AG04450 (cell line): ENCODE measurements around the gene SPTBN2. TPM values are rescaled to one million over a fixed set of nuclear protein-coding genes. Genes with fewer than 3 reads are reported as not detected.

Source experiments
- CTCF ChIA-PET: fragments of 300-600, 350-600 bp; formaldehyde crosslinking; extraction: SDS; loops from one replicate; lab custom pipeline; 2022; ENCODE audit warnings: antibody characterized with exemption, inconsistent platforms; lab: Charles Lee
- POLR2A ChIA-PET: fragments of 350-600 bp; formaldehyde crosslinking; extraction: SDS; loops from one replicate; lab custom pipeline; 2021; ENCODE audit warnings: antibody characterized with exemption, inconsistent platforms; lab: Yijun Ruan, JAX
- DNase-seq: peaks from one replicate; pipeline ENCODE4 v3.0.0-alpha.2; 2011; ENCODE audit warnings: low read depth, low spot score
- H3K27ac ChIP-seq: one replicate; pipeline ENCODE4 v1.5.1; 2012; ENCODE audit warnings: low read depth, low read length, control low read depth
- H3K27me3 ChIP-seq: one replicate; pipeline ENCODE4 v1.6.0; 2012; ENCODE audit warnings: low read length; ENCODE audit not compliant: control insufficient read depth, insufficient read depth
- H3K4me3 ChIP-seq: 2 replicates; pipeline ENCODE4 v1.5.1; 2011; ENCODE audit warnings: mild to moderate bottlenecking, low read depth, low read length, control low read depth
- H3K9me3 ChIP-seq: 2 replicates; pipeline ENCODE4 v1.5.1; 2012; ENCODE audit warnings: low read length; ENCODE audit not compliant: control insufficient read depth, insufficient read depth
- polyA plus RNA-seq: library from polyadenylated mRNA; depleted of rRNA; stranded (reverse); fragments of >200 nt; gene quantifications from 2 replicates; pipeline ENCODE4 v1.2.3, GENCODE V29; 2011
- TF ChIP-seq, protein P1 (sequence below): IDR thresholded peaks from 2 replicates; pipeline ENCODE4 v1.5.1; 2011; ENCODE audit warnings: low read depth, low read length, control low read depth, inconsistent platforms

SPTBN2 gene
- polyA plus RNA-seq, 1 experiment, result 0.09 TPM

DNA sequence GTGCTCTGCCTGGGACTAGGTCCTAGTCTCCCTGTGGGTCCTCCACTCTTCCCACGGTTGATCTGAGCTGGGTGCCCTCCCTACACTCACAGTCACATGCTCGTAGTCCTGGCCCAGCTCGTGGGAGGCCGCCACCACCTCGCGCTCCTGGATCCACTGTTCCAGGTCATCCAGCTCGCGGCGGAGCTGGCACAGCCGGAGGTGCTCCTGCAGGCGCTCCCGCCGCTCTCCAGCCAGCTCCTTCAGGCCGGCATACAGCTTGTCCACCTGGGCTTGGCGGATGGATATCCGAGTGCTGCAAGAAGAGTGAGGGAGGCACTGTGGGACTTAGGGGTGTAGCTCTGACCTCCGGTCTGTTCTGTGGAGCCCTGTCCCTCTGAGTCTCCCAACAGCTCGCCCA, 36.6 kb downstream of the SPTBN2 start:
- TF ChIP-seq, protein P1, sequence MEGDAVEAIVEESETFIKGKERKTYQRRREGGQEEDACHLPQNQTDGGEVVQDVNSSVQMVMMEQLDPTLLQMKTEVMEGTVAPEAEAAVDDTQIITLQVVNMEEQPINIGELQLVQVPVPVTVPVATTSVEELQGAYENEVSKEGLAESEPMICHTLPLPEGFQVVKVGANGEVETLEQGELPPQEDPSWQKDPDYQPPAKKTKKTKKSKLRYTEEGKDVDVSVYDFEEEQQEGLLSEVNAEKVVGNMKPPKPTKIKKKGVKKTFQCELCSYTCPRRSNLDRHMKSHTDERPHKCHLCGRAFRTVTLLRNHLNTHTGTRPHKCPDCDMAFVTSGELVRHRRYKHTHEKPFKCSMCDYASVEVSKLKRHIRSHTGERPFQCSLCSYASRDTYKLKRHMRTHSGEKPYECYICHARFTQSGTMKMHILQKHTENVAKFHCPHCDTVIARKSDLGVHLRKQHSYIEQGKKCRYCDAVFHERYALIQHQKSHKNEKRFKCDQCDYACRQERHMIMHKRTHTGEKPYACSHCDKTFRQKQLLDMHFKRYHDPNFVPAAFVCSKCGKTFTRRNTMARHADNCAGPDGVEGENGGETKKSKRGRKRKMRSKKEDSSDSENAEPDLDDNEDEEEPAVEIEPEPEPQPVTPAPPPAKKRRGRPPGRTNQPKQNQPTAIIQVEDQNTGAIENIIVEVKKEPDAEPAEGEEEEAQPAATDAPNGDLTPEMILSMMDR, result no peak
- H3K9me3 ChIP-seq, result no peaks in the 10 kb centered on the region; the same call in 1 of the 2 replicates
- ChIA-PET POLR2A (interaction anchor here (0.7 kb wide), 1 partner anchor 10 kb away, joined by 3 read pairs; no protein-coding TSS in a partner anchor), CTCF (interaction anchor here (0.5 to 2.5 kb wide), 3 partner anchors 11 to 190 kb away, joined by 3 to 23 read pairs (median 6); no protein-coding TSS in a partner anchor)
- no peaks in the 10 kb centered on the region for H3K27me3 ChIP-seq
- DNase-seq, result no peak
- H3K4me3 ChIP-seq, result no peak overlapping the region
- no peak overlapping the region for H3K27ac ChIP-seq

- Histone ChIP-seq H3K27me3 (no peaks in the 10 kb centered on the region), H3K27ac (no peak overlapping the region), H3K9me3 (no peaks in the 10 kb centered on the region; the same call in 1 of the 2 replicates), H3K4me3 (no peak overlapping the region)
- POLR2A ChIA-PET, result interaction anchor here (0.5 kb wide), 1 partner anchor 14 kb away, joined by 4 read pairs; the partner anchor contains the start of gene RBM4B
- CTCF ChIA-PET, result interaction anchor here (1.3 to 1.7 kb wide), 2 partner anchors 12 to 143 kb away, joined by 6 read pairs; no protein-coding TSS in a partner anchor
- no peak for DNase-seq
- TF ChIP-seq, protein P1, result no peak
Observed at GRCh38 chr11:66691311-66691980, 37.6 kb downstream of the SPTBN2 start.

- Histone ChIP-seq H3K27me3 (no peaks in the 10 kb centered on the region), H3K4me3 (no peak overlapping the region), H3K9me3 (no peaks in the 10 kb centered on the region; the same call in 1 of the 2 replicates), H3K27ac (no peak overlapping the region)
- TF ChIP-seq, protein P1, result no peak
- DNase-seq, result no peak
- CTCF ChIA-PET, result interaction anchor here (1.3 to 1.7 kb wide), 2 partner anchors 11 to 144 kb away, joined by 6 read pairs; no protein-coding TSS in a partner anchor
- POLR2A ChIA-PET, result no interaction called here
Observed at GRCh38 chr11:66689661-66690590, 39.1 kb downstream of the SPTBN2 start.

DNA sequence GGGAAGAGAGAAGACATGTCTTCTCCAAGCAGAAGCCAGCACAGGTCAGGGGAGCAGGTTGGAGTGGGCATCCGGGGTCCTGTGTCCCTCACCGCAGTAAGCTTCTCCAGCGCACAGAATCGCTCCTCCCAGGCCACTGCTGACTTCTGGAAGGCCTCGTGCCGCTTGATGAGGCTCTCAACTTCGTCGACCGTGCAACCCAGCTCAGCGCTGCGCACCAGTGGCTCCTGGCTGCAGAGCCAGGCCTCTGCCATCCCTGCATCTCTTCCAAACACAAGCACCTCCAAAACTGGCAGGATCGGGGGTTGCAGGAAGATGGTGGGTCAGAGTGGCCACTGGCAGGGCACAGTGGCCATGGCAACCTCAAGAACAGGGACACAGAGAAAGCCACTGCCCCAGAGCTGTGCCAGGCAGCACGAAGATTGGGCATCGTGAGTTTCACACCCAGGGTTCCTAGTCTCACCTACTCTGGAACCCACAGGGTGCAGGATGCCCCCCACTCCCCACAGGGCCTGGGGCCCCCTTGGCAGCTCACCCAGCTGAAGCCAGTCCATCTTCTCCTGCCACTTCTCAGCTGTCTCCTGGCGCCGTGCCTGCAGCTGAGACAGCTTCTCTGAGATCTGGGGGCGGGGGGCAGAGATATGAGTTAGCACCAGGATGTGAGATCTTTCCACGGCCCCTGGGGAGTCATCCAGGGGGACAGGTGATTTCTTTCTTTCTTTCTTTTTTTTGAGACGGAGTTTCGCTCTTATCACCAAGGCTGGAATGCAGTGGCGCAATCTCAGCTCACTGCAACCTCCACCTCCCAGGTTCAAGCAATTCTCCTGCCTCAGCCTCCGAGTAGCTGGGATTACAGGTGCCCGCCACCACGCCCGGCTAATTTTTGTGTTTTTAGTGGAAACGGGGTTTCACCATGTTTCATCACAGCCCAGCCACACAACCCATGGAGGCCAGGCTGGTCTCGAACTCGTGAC, 40.2 kb downstream of the SPTBN2 start:
- H3K9me3 ChIP-seq, result no peaks in the 10 kb centered on the region; the same call in 1 of the 2 replicates
- no peak overlapping the region for H3K27ac ChIP-seq
- H3K27me3 ChIP-seq, result no peaks in the 10 kb centered on the region
- no peak for DNase-seq
- TF ChIP-seq, protein P1, result no peak
- ChIA-PET CTCF (interaction anchor here (0.5 to 0.7 kb wide), 2 partner anchors 33 to 146 kb away, joined by 3 to 6 read pairs; no protein-coding TSS in a partner anchor), POLR2A (no interaction called here)
- no peak overlapping the region for H3K4me3 ChIP-seq
